H9 (cell line): ENCODE results near the gene GRIA2. TPM values are rescaled to one million over a fixed set of nuclear protein-coding genes. Genes with fewer than 3 reads are reported as not detected.

Experiments used
- DNase-seq: peaks from one replicate; pipeline ENCODE4 v3.0.0-alpha.2; 2017
- H2AFZ ChIP-seq: one replicate; pipeline ENCODE4 v1.6.1; 2013; ENCODE audit warnings: mild to moderate bottlenecking, low read length, control low read depth, moderate library complexity
- H2AK5ac ChIP-seq: 2 replicates; pipeline ENCODE4 v1.6.1; 2013; ENCODE audit warnings: low read length, control low read depth, mixed read lengths; ENCODE audit not compliant: insufficient read length
- H2BK120ac ChIP-seq: one replicate; pipeline ENCODE4 v1.6.1; 2013; ENCODE audit warnings: low read depth, mild to moderate bottlenecking, low read length, control low read depth, inconsistent platforms; ENCODE audit not compliant: poor library complexity, severe bottlenecking
- H2BK12ac ChIP-seq: 2 replicates; pipeline ENCODE4 v1.6.1; 2013; ENCODE audit warnings: low read length, control low read depth, mixed read lengths, low read depth; ENCODE audit not compliant: insufficient read length
- H2BK15ac ChIP-seq: 2 replicates; pipeline ENCODE4 v1.6.1; 2013; ENCODE audit warnings: low read depth, low read length, control low read depth
- H2BK20ac ChIP-seq: one replicate; pipeline ENCODE4 v1.6.1; 2013; ENCODE audit warnings: low read depth, mild to moderate bottlenecking, low read length, control low read depth, inconsistent platforms; ENCODE audit not compliant: poor library complexity, severe bottlenecking
- H2BK5ac ChIP-seq: 2 replicates; pipeline ENCODE4 v1.6.1; 2013; ENCODE audit warnings: low read length, control low read depth, mixed read lengths; ENCODE audit not compliant: insufficient read length
- H3K14ac ChIP-seq: 2 replicates; pipeline ENCODE4 v1.6.1; 2013; ENCODE audit warnings: low read length, control low read depth; ENCODE audit not compliant: insufficient read depth
- H3K18ac ChIP-seq: 2 replicates; pipeline ENCODE4 v1.6.1; 2013; ENCODE audit warnings: low read depth, mild to moderate bottlenecking, mixed read lengths, low read length, control low read depth; ENCODE audit not compliant: insufficient read length
- H3K23ac ChIP-seq: 2 replicates; pipeline ENCODE4 v1.6.1; 2013; ENCODE audit warnings: low read length, control low read depth, mixed read lengths, low read depth; ENCODE audit not compliant: insufficient read length
- H3K23me2 ChIP-seq: 2 replicates; pipeline ENCODE4 v1.6.1; 2013; ENCODE audit warnings: low read depth, mild to moderate bottlenecking, mixed read lengths, low read length, control low read depth; ENCODE audit not compliant: insufficient read length, poor library complexity, severe bottlenecking
- H3K27ac ChIP-seq: 2 replicates; pipeline ENCODE4 v1.5.1; 2013; ENCODE audit warnings: low read length, control low read depth, mixed read lengths, low read depth; ENCODE audit not compliant: insufficient read length
- H3K27me3 ChIP-seq: 2 replicates; pipeline ENCODE4 v1.6.1; 2013; ENCODE audit warnings: low read length, control low read depth, inconsistent platforms; ENCODE audit not compliant: insufficient read depth
- H3K4ac ChIP-seq: 2 replicates; pipeline ENCODE4 v1.6.1; 2013; ENCODE audit warnings: low read depth, mild to moderate bottlenecking, control low read depth, inconsistent platforms, low read length, moderate library complexity
- H3K4me1 ChIP-seq: 2 replicates; pipeline ENCODE4 v1.6.1; 2013; ENCODE audit warnings: low read length, control low read depth, inconsistent platforms; ENCODE audit not compliant: insufficient read depth
- H3K4me2 ChIP-seq: 2 replicates; pipeline ENCODE4 v1.6.1; 2013; ENCODE audit warnings: low read length, control low read depth, mixed read lengths; ENCODE audit not compliant: insufficient read length, insufficient read depth
- H3K56ac ChIP-seq: 2 replicates; pipeline ENCODE4 v1.6.1; 2013; ENCODE audit warnings: low read depth, mild to moderate bottlenecking, mixed read lengths, low read length, control low read depth; ENCODE audit not compliant: insufficient read length
- H3K79me1 ChIP-seq: 2 replicates; pipeline ENCODE4 v1.6.1; 2013; ENCODE audit warnings: low read depth, mild to moderate bottlenecking, moderate library complexity, low read length, control low read depth, inconsistent platforms; ENCODE audit not compliant: insufficient read depth, poor library complexity, severe bottlenecking
- H3K79me2 ChIP-seq: 2 replicates; pipeline ENCODE4 v1.6.1; 2013; ENCODE audit warnings: low read length, control low read depth, inconsistent platforms; ENCODE audit not compliant: insufficient read depth
- H3K9ac ChIP-seq: 2 replicates; pipeline ENCODE4 v1.6.1; 2013; ENCODE audit warnings: low read length, control low read depth, mixed read lengths; ENCODE audit not compliant: insufficient read length; ENCODE audit errors: extremely low read depth
- H3K9me3 ChIP-seq: one replicate; pipeline ENCODE4 v1.6.1; 2013; ENCODE audit warnings: low read depth, low read length, inconsistent platforms; ENCODE audit not compliant: control insufficient read depth
- H3T11ph ChIP-seq: one replicate; pipeline ENCODE4 v1.6.1; 2013; ENCODE audit warnings: mild to moderate bottlenecking, low read length, control low read depth, inconsistent platforms
- H4K20me1 ChIP-seq: one replicate; pipeline ENCODE4 v1.6.1; 2013; ENCODE audit not compliant: control insufficient read depth, insufficient read length, insufficient read depth
- H4K5ac ChIP-seq: 2 replicates; pipeline ENCODE4 v1.6.1; 2013; ENCODE audit warnings: low read depth, mild to moderate bottlenecking, mixed read lengths, low read length, control low read depth; ENCODE audit not compliant: insufficient read length
- H4K8ac ChIP-seq: replicated peaks from 2 replicates; pipeline ENCODE4 v1.6.1; 2013; ENCODE audit warnings: low read length, control low read depth, mixed read lengths, low read depth; ENCODE audit not compliant: insufficient read length
- H4K91ac ChIP-seq: 2 replicates; pipeline ENCODE4 v1.6.1; 2013; ENCODE audit warnings: low read depth, mild to moderate bottlenecking, moderate library complexity, mixed read lengths, low read length, control low read depth; ENCODE audit not compliant: insufficient read length
- H3K27ac Mint-ChIP-seq, 3 experiments: 2 replicates in 2 of 3; 3 replicates in 1 of 3; pipeline ENCODE4 v1.8.0; 2020 to 2021; ENCODE audit warnings: mixed read lengths in 3 of 3, mild to moderate bottlenecking in 1 of 3, moderate library complexity in 1 of 3
- H3K27me3 Mint-ChIP-seq: 2 replicates; pipeline ENCODE4 v1.8.0; 2021; ENCODE audit warnings: low read depth, mild to moderate bottlenecking, moderate library complexity, mixed read lengths
- H3K36me3 Mint-ChIP-seq, 3 experiments: 2 replicates in 2 of 3; 3 replicates in 1 of 3; pipeline ENCODE4 v1.8.0; 2020 to 2021; ENCODE audit warnings: low read depth in 3 of 3, mixed read lengths in 3 of 3; ENCODE audit not compliant: insufficient read depth in 1 of 3
- H3K4me1 Mint-ChIP-seq, 2 experiments: 2 replicates each; pipeline ENCODE4 v1.8.0; 2020; ENCODE audit warnings: mixed read lengths in 2 of 2
- H3K4me3 Mint-ChIP-seq, 2 experiments: 2 replicates in 1 of 2; 3 replicates in 1 of 2; pipeline ENCODE4 v1.8.0; 2020 to 2021; ENCODE audit warnings: mild to moderate bottlenecking in 2 of 2, mixed read lengths in 2 of 2, moderate library complexity in 1 of 2
- H3K9me3 Mint-ChIP-seq, 2 experiments: 2 replicates in 1 of 2; 3 replicates in 1 of 2; pipeline ENCODE4 v1.8.0; 2020; ENCODE audit warnings: mild to moderate bottlenecking in 2 of 2, mixed read lengths in 2 of 2, moderate library complexity in 1 of 2
- WGBS: extraction: QIAGEN DNeasy Blood & Tissue Kit; methylation state at CpG from one replicate; pipeline ENCODE4 v1.1.7; 2013; ENCODE audit warnings: missing lambda C conversion rate, low lambda C conversion rate, mixed read lengths; ENCODE audit not compliant: insufficient read length; ENCODE audit errors: extremely low coverage; 5-methylcytosine and 5-hydroxymethylcytosine counted together
- total RNA-seq: library from RNA; stranded (reverse); gene quantifications from 2 replicates; pipeline ENCODE4 v1.2.1, GENCODE V29; 2021
- TF ChIP-seq, protein P1 (sequence below): fragments of 200-600 bp; sonication (generic); conservative IDR thresholded peaks from 3 replicates; pipeline ENCODE4 v1.8.0; 2021; ENCODE audit warnings: antibody characterized with exemption, mild to moderate bottlenecking

The GRIA2 gene
- total RNA-seq, 1 experiment from 2014 or later = not detected

DNA sequence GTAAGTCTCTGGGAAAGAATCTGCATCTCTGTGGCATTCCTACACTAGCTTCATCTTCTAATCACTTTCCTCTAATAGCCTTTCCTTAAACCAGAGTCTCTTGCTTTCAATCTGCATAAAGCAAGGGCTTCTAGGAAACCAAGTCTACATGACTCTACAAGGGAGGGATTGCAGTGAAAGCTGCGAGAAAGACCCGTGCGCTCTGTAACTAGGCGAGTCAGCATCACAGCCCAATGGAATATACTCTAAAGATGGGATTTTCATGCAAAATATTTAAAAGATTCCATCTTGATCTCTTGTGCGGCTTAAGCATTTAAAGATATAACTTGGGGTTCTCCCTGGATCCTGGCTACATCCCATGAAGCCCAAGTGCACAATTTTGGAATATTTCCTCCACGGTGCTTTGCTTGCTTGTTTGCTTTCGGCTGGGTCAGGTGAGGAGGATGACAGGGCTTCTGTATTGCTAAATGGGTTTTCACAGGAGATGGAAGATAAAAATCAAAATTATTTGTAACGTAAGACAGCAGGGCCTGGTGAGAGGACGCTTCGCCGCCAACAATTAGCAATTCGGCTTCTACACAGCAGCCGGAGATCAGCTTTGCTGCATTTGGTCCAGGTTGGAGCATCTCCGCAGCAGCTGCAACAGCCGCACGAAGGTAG, 687 bp upstream of the GRIA2 start:
- DNase-seq = no peak
- H2BK120ac ChIP-seq = no peak overlapping the region
- H4K8ac ChIP-seq = no peak overlapping the region
- no peak overlapping the region for H2AFZ ChIP-seq
- no peak overlapping the region for H3K27ac ChIP-seq
- TF ChIP-seq, protein P1, sequence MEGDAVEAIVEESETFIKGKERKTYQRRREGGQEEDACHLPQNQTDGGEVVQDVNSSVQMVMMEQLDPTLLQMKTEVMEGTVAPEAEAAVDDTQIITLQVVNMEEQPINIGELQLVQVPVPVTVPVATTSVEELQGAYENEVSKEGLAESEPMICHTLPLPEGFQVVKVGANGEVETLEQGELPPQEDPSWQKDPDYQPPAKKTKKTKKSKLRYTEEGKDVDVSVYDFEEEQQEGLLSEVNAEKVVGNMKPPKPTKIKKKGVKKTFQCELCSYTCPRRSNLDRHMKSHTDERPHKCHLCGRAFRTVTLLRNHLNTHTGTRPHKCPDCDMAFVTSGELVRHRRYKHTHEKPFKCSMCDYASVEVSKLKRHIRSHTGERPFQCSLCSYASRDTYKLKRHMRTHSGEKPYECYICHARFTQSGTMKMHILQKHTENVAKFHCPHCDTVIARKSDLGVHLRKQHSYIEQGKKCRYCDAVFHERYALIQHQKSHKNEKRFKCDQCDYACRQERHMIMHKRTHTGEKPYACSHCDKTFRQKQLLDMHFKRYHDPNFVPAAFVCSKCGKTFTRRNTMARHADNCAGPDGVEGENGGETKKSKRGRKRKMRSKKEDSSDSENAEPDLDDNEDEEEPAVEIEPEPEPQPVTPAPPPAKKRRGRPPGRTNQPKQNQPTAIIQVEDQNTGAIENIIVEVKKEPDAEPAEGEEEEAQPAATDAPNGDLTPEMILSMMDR = no peak
- no peaks in the 10 kb centered on the region; the same call in 1 of the 2 replicates for H3K4me1 ChIP-seq
- H3K14ac ChIP-seq = no peak overlapping the region
- H3T11ph ChIP-seq = no peak overlapping the region
- H3K23ac ChIP-seq = no peak overlapping the region
- no peaks in the 10 kb centered on the region for H3K79me2 ChIP-seq
- H4K20me1 ChIP-seq = no peaks in the 10 kb centered on the region
- H3K4me2 ChIP-seq = no peak overlapping the region
- no peak overlapping the region for H4K5ac ChIP-seq
- no peak overlapping the region for H3K4ac ChIP-seq
- no peak overlapping the region for H4K91ac ChIP-seq
- H3K9me3 ChIP-seq = no peaks in the 10 kb centered on the region
- Mint-ChIP-seq H3K4me3 (peak overlapping the region in 1 of 2 experiments; percentile 49; a peak in 2 of 5 replicates), H3K27ac (no peak overlapping the region), H3K27me3 (peaks cover 64% of the 10 kb centered on the region), H3K4me1 (peaks cover 13 to 24% of the 10 kb centered on the region in 2 experiments), H3K9me3 (no peaks in the 10 kb centered on the region; a peak in 1 of 5 replicates), H3K36me3 (peaks cover 0 to 1% (median 0%) of the 10 kb centered on the region in 3 experiments; a peak in 2 of 7 replicates)
- no peak overlapping the region for H2BK15ac ChIP-seq
- H3K18ac ChIP-seq = no peak overlapping the region
- no peak overlapping the region for H2BK12ac ChIP-seq
- no peak overlapping the region for H2AK5ac ChIP-seq
- H2BK20ac ChIP-seq = no peak overlapping the region
- no peak overlapping the region for H3K9ac ChIP-seq
- no peak overlapping the region for H2BK5ac ChIP-seq
- WGBS = no CpG with 5 or more reads among the region's 16 CpGs
- H3K23me2 ChIP-seq = peaks cover 16% of the 10 kb centered on the region
- H3K79me1 ChIP-seq = no peaks in the 10 kb centered on the region
- peaks cover 24% of the 10 kb centered on the region for H3K27me3 ChIP-seq
- H3K56ac ChIP-seq = no peak overlapping the region
